Naive thymus-derived CD4-positive, alpha-beta T cell (primary cell): ENCODE measurements around the gene KLF7. TPM values are rescaled to one million over a fixed set of nuclear protein-coding genes. Genes with fewer than 3 reads are reported as not detected.

Source experiments
- ATAC-seq: fragments of 150-1000 bp; cut with Tn5 transposase; 2 replicates; pipeline ENCODE4 v1.10.0; 2021; ENCODE audit warnings: mild to moderate bottlenecking, moderate library complexity
- CTCF ChIA-PET: fragments of 350-600 bp; sonication (Branson Sonifier 250); formaldehyde crosslinking; loops from one replicate; lab custom pipeline; 2021; ENCODE audit warnings: antibody characterized with exemption; lab: Charles Lee
- POLR2A ChIA-PET: fragments of 350-600 bp; sonication (Branson Sonifier 250); formaldehyde crosslinking; loops from one replicate; lab custom pipeline; 2021; ENCODE audit warnings: antibody characterized with exemption, inconsistent platforms; lab: Charles Lee
- DNase-seq, 9 donors: peaks; one replicate each; pipeline versions ENCODE4 v3.0.0 to v3.0.0-alpha.2; 2020 to 2022; ENCODE audit warnings: mixed read lengths in 1 of 9
- H3K27ac ChIP-seq: one replicate; pipeline ENCODE4 v1.7.0; 2013; ENCODE audit warnings: mild to moderate bottlenecking, low read depth, low read length, moderate library complexity
- H3K27me3 ChIP-seq, 2 donors: one replicate each; pipeline ENCODE4 v1.7.0; 2013; ENCODE audit warnings: low read length in 2 of 2, mild to moderate bottlenecking in 2 of 2, moderate library complexity in 2 of 2; ENCODE audit not compliant: control insufficient read depth in 2 of 2, insufficient read depth in 2 of 2
- H3K36me3 ChIP-seq, 3 experiments: 1 replicate in 2 of 3; 2 replicates in 1 of 3; pipeline ENCODE4 v1.7.0; 2013; ENCODE audit warnings: low read length in 3 of 3, mild to moderate bottlenecking in 3 of 3, moderate library complexity in 1 of 3; ENCODE audit not compliant: insufficient read depth in 3 of 3, control insufficient read depth in 2 of 3
- H3K4me1 ChIP-seq, 2 donors: one replicate each; pipeline ENCODE4 v1.7.0; 2013; ENCODE audit warnings: low read length in 2 of 2, mild to moderate bottlenecking in 2 of 2, moderate library complexity in 1 of 2; ENCODE audit not compliant: control insufficient read depth in 2 of 2, insufficient read depth in 2 of 2
- H3K4me3 ChIP-seq: 2 replicates; pipeline ENCODE4 v1.7.0; 2013; ENCODE audit warnings: mild to moderate bottlenecking, low read length
- H3K9me3 ChIP-seq, 3 experiments: 1 replicate in 2 of 3; 2 replicates in 1 of 3; pipeline ENCODE4 v1.7.0; 2013; ENCODE audit warnings: low read length in 3 of 3; ENCODE audit not compliant: control insufficient read depth in 2 of 3
- H3K27ac Mint-ChIP-seq, 9 donors: one replicate each; pipeline ENCODE4 v1.8.0; 2020 to 2022; ENCODE audit warnings: mixed read lengths in 9 of 9, mild to moderate bottlenecking in 8 of 9, moderate library complexity in 5 of 9, inconsistent platforms in 2 of 9
- H3K27me3 Mint-ChIP-seq, 5 donors: one replicate each; pipeline ENCODE4 v1.8.0; 2021 to 2022; ENCODE audit warnings: mixed read lengths in 5 of 5, mild to moderate bottlenecking in 1 of 5
- H3K36me3 Mint-ChIP-seq, 5 donors: one replicate each; pipeline ENCODE4 v1.8.0; 2020 to 2022; ENCODE audit warnings: mixed read lengths in 5 of 5, mild to moderate bottlenecking in 3 of 5, inconsistent platforms in 1 of 5
- H3K4me1 Mint-ChIP-seq, 7 donors: one replicate each; pipeline ENCODE4 v1.8.0; 2020 to 2022; ENCODE audit warnings: mixed read lengths in 7 of 7, mild to moderate bottlenecking in 3 of 7, inconsistent platforms in 1 of 7
- H3K4me3 Mint-ChIP-seq, 10 donors: one replicate each; pipeline ENCODE4 v1.8.0; 2020 to 2022; ENCODE audit warnings: mild to moderate bottlenecking in 10 of 10, mixed read lengths in 10 of 10, moderate library complexity in 6 of 10, inconsistent platforms in 2 of 10
- H3K9me3 Mint-ChIP-seq, 11 donors: one replicate each; pipeline ENCODE4 v1.8.0; 2020 to 2022; ENCODE audit warnings: mixed read lengths in 11 of 11, mild to moderate bottlenecking in 4 of 11, inconsistent platforms in 1 of 11, moderate library complexity in 1 of 11
- intact Hi-C, 2 donors: fragments of 100-400 bp; cut with micrococcal nuclease; formaldehyde crosslinking; loops; one replicate each; pipeline ENCODE4 v1.15.1; 2023
- polyA plus RNA-seq, 2 donors: library from polyadenylated mRNA; unstranded; fragments of 300-500 nt; fragmentation: Illumina TruSeq; gene quantifications; one replicate each; pipeline ENCODE4 v1.2.3, GENCODE V29; 2021
- total RNA-seq, 6 experiments: library from RNA in 5 of 6; stranded (reverse) in 5 of 6; gene quantifications; 1 replicate in 5 of 6; 2 replicates in 1 of 6; pipeline ENCODE4 v1.2.3 and lab custom pipeline; 2021 to 2026

KLF7 gene
- total and polyA plus RNA-seq, 7 experiments from 2014 or later, result 18.7 to 93.3 (median 71.7) TPM

DNA sequence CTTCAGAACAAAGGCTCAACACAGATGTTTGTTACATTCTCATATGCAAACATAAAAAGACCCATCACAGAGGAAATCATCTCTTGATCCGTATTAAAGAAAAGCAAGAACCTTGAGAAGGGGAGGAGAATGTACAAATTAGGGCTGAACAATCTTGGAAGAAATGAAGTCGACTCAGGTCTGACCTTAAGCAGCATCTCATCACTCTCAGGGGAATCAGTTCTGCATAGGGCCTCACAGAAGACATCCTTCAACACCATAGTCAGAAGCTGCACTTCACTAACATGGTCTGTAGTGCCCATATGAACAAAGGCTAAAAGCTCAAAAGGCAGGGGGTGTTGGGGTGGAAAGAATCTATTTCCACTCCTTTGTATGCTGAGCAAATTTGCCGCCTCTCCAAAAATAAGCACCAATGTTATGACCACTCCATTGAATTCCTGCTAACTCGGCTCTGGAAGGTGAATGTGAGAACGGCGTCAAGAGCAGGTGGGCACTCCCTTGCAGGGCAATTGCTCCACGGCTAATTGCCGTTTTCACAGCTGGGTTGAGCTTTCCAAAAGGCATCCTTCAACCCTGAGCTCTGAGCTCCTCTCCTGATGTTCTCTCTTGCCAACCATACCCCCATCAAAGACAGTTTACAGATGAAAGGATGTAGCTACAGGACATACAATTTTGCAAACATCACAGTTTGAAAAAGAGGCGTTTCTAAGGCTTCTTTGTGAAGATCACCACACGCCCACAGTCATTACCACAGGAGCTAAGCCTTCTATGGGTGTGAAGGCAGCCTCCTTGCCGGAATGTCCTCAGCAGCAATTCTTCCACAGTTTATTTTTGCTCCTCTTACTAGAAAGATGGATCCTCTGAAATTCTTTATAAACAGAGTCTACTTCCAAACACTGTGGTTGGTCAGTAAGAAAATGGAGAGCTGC is 10.0 kb downstream of the KLF7 start:
- POLR2A ChIA-PET, result interaction anchor here (0.8 to 7.8 kb wide), 8 partner anchors 8 to 374 kb away, joined by 3 to 127 read pairs (median 4); partner anchors contain the start of genes CREB1 and KLF7
- no peak overlapping the region for H3K27ac ChIP-seq
- H3K36me3 ChIP-seq, result no peaks in the 10 kb centered on the region
- H3K4me3 ChIP-seq, result no peak overlapping the region
- Mint-ChIP-seq H3K27ac (peak overlapping the region; percentile 10 to 99 (median 84)), H3K9me3 (no peaks in the 10 kb centered on the region), H3K4me3 (peak overlapping the region; percentile 45 to 85 (median 79)), H3K27me3 (peaks cover 0 to 2% (median 0%) of the 10 kb centered on the region in 5 donors), H3K4me1 (peaks cover 60 to 100% (median 97%) of the 10 kb centered on the region in 7 donors), H3K36me3 (peaks cover 0 to 53% (median 3%) of the 10 kb centered on the region in 5 donors)
- DNase-seq (peak in 4 of 9 donors; percentile 35 to 55 (median 46)), ATAC-seq (peak; percentile 85)
- intact Hi-C loops, result loop anchor here (1.0 kb wide), 2 partner anchors 9 to 12 kb away; no protein-coding TSS in a partner anchor
- no peaks in the 10 kb centered on the region for H3K9me3 ChIP-seq
- CTCF ChIA-PET, result interaction anchor here (0.7 to 1.4 kb wide), 4 partner anchors 8 to 15 kb away, joined by 3 to 4 read pairs (median 3); no protein-coding TSS in a partner anchor
- peaks cover 0 to 54% of the 10 kb centered on the region in 2 donors for H3K4me1 ChIP-seq
- H3K27me3 ChIP-seq, result no peaks in the 10 kb centered on the region

- Mint-ChIP-seq H3K27me3 (peaks cover 0 to 4% (median 0%) of the 10 kb centered on the region in 5 donors), H3K9me3 (no peaks in the 10 kb centered on the region), H3K27ac (peak overlapping the region in 8 of 9 donors; percentile 60 to 99 (median 86)), H3K4me1 (peaks cover 67 to 100% (median 98%) of the 10 kb centered on the region in 7 donors), H3K36me3 (peaks cover 0 to 49% (median 3%) of the 10 kb centered on the region in 5 donors), H3K4me3 (peak overlapping the region in 9 of 10 donors; percentile 4 to 85 (median 61))
- Histone ChIP-seq H3K4me1 (peaks cover 0 to 59% of the 10 kb centered on the region in 2 donors), H3K4me3 (no peak overlapping the region), H3K9me3 (no peaks in the 10 kb centered on the region), H3K36me3 (no peaks in the 10 kb centered on the region), H3K27ac (no peak overlapping the region), H3K27me3 (no peaks in the 10 kb centered on the region)
- intact Hi-C loops, result loop anchor here in 1 of 2 donors (1.0 kb wide), 1 partner anchor 12 kb away; no protein-coding TSS in a partner anchor
- CTCF ChIA-PET, result no interaction called here
- DNase-seq, result no peak
- no peak for ATAC-seq
- POLR2A ChIA-PET, result interaction anchor here (1.1 to 7.8 kb wide), 4 partner anchors 12 to 319 kb away, joined by 3 to 127 read pairs (median 40); partner anchors contain the start of gene KLF7
Observed at GRCh38 chr2:207154556-207155510, 10.9 kb downstream of the KLF7 start.

- H3K4me3 ChIP-seq, result no peak overlapping the region
- no peaks in the 10 kb centered on the region for H3K27me3 ChIP-seq
- Mint-ChIP-seq H3K9me3 (peaks cover 0 to 2% (median 0%) of the 10 kb centered on the region in 11 donors), H3K27me3 (peaks cover 0 to 6% (median 0%) of the 10 kb centered on the region in 5 donors), H3K4me1 (peaks cover 75 to 100% (median 99%) of the 10 kb centered on the region in 7 donors), H3K27ac (peak overlapping the region in 7 of 9 donors; percentile 22 to 99 (median 49)), H3K36me3 (peaks cover 5 to 54% (median 12%) of the 10 kb centered on the region in 5 donors), H3K4me3 (peak overlapping the region in 6 of 10 donors; percentile 6 to 61 (median 43))
- H3K27ac ChIP-seq, result no peak overlapping the region
- H3K4me1 ChIP-seq, result peaks cover 0 to 66% of the 10 kb centered on the region in 2 donors
- no peaks in the 10 kb centered on the region for H3K36me3 ChIP-seq
- intact Hi-C loops, result no loop called here
- H3K9me3 ChIP-seq, result no peaks in the 10 kb centered on the region
- ChIA-PET POLR2A (interaction anchor here (0.6 to 7.8 kb wide), 5 partner anchors 9 to 47 kb away, joined by 3 to 127 read pairs (median 5); partner anchors contain the start of gene KLF7), CTCF (interaction anchor here (0.5 to 2.7 kb wide), 3 partner anchors 11 to 78 kb away, joined by 3 to 7 read pairs (median 4); partner anchors contain the start of gene KLF7)
- ATAC-seq (no peak), DNase-seq (no peak)
Observed at GRCh38 chr2:207153266-207153975, 12.3 kb downstream of the KLF7 start.

- Mint-ChIP-seq H3K9me3 (peaks cover 0 to 2% (median 0%) of the 10 kb centered on the region in 11 donors), H3K27me3 (peaks cover 0 to 6% (median 0%) of the 10 kb centered on the region in 5 donors), H3K36me3 (peaks cover 8 to 60% (median 27%) of the 10 kb centered on the region in 5 donors), H3K27ac (peak overlapping the region in 4 of 9 donors; percentile 33 to 99 (median 80)), H3K4me3 (peak overlapping the region in 2 of 10 donors; percentile 8 to 60), H3K4me1 (peaks cover 65 to 98% (median 94%) of the 10 kb centered on the region in 7 donors)
- H3K4me1 ChIP-seq, result peaks cover 0 to 50% of the 10 kb centered on the region in 2 donors
- H3K9me3 ChIP-seq, result no peaks in the 10 kb centered on the region
- no peaks in the 10 kb centered on the region for H3K27me3 ChIP-seq
- intact Hi-C loops, result no loop called here
- H3K27ac ChIP-seq, result no peak overlapping the region
- ChIA-PET CTCF (interaction anchor here (0.6 to 1.0 kb wide), 2 partner anchors 14 to 322 kb away, joined by 3 to 4 read pairs; no protein-coding TSS in a partner anchor), POLR2A (interaction anchor here (0.8 to 7.8 kb wide), 3 partner anchors 8 to 16 kb away, joined by 3 to 127 read pairs (median 6); partner anchors contain the start of gene KLF7)
- DNase-seq (no peak), ATAC-seq (no peak)
- no peak overlapping the region for H3K4me3 ChIP-seq
- H3K36me3 ChIP-seq, result no peaks in the 10 kb centered on the region
Observed at GRCh38 chr2:207151048-207151447, 14.7 kb downstream of the KLF7 start.

DNA sequence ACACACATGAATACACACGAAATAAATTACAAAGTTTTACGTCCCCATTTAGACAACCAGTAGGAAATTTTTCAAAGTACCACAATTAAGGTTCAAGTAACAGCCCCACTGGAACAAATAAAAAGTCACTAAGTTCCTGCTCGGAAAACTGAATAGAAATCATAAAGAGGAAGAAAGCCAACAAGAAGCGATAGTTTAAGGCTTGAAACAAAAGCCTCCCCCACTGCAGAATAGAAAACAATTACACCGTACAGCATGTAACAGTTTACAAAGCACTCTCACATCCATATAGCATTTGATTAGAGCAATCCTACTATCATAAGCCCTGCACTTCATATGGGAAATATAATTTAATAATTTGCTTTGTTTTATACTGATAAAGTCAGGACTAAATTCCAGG is 15.5 kb downstream of the KLF7 start:
- H3K4me3 ChIP-seq, result no peak overlapping the region
- Mint-ChIP-seq H3K9me3 (peaks cover 0 to 2% (median 0%) of the 10 kb centered on the region in 11 donors), H3K4me1 (peaks cover 64 to 98% (median 94%) of the 10 kb centered on the region in 7 donors), H3K36me3 (peaks cover 13 to 60% (median 33%) of the 10 kb centered on the region in 5 donors), H3K27me3 (peaks cover 0 to 6% (median 0%) of the 10 kb centered on the region in 5 donors), H3K27ac (peak overlapping the region in 6 of 9 donors; percentile 8 to 99 (median 80)), H3K4me3 (peak overlapping the region in 8 of 10 donors; percentile 0 to 60 (median 50))
- ATAC-seq (no peak), DNase-seq (no peak)
- peaks cover 0 to 50% of the 10 kb centered on the region in 2 donors for H3K4me1 ChIP-seq
- H3K27me3 ChIP-seq, result no peaks in the 10 kb centered on the region
- no peaks in the 10 kb centered on the region for H3K36me3 ChIP-seq
- intact Hi-C loops, result no loop called here
- no peak overlapping the region for H3K27ac ChIP-seq
- no peaks in the 10 kb centered on the region for H3K9me3 ChIP-seq
- ChIA-PET POLR2A (interaction anchor here (1.5 to 4.6 kb wide), 2 partner anchors 9 to 16 kb away, joined by 6 to 59 read pairs; partner anchors contain the start of gene KLF7), CTCF (no interaction called here)
